ENCODE results near the gene GFAP.
"Not testable (repeated sequence)": the region's sequence is repeated elsewhere in the genome, so short reads cannot be mapped to it uniquely, and the experiment has no call there.

The GFAP gene

GRCh38 chr17:44915321-44915726 lies at the start of gene GFAP:
Gene GFAP, minus strand, starts transcription at chr17:44915500. Its CDS starts 14 bp downstream, at chr17:44915486.
- in situ Hi-C loops (cut with HindIII; ENCODE audit: low sequenced_read_pairs) = no loop called here

GRCh38 chr17:44961921-44962350 lies 46.6 kb upstream of the GFAP start:
- in situ Hi-C loops (cut with HindIII; ENCODE audit: low sequenced_read_pairs) = no loop called here

GRCh38 chr17:44960691-44961090 lies 45.4 kb upstream of the GFAP start:
- in situ Hi-C loops (cut with HindIII; ENCODE audit: low sequenced_read_pairs) = no loop called here

- in situ Hi-C loops (cut with HindIII; ENCODE audit: low sequenced_read_pairs) = no loop called here
Observed at GRCh38 chr17:44959821-44960531, 44.7 kb upstream of the GFAP start.

GRCh38 chr17:44956998-44957981 lies 42.0 kb upstream of the GFAP start:
- in situ Hi-C loops (cut with HindIII; ENCODE audit: low sequenced_read_pairs) = no loop called here

- in situ Hi-C loops (cut with HindIII; ENCODE audit: low sequenced_read_pairs) = no loop called here
Observed at GRCh38 chr17:44955674-44956425, 40.5 kb upstream of the GFAP start.

- in situ Hi-C loops (cut with HindIII; ENCODE audit: low sequenced_read_pairs) = no loop called here
Observed at GRCh38 chr17:44952946-44953475, 37.7 kb upstream of the GFAP start.

- in situ Hi-C loops (cut with HindIII; ENCODE audit: low sequenced_read_pairs) = no loop called here
Observed at GRCh38 chr17:44948315-44948795, 33.1 kb upstream of the GFAP start.

GRCh38 chr17:44947461-44948314 lies 32.4 kb upstream of the GFAP start, which contains the start of gene KIF18B:
Gene KIF18B, minus strand, starts transcription at chr17:44947773. Its CDS starts 11,429 bp downstream, at chr17:44936344.
- in situ Hi-C loops (cut with HindIII; ENCODE audit: low sequenced_read_pairs) = no loop called here

GRCh38 chr17:44945652-44946051 lies 30.4 kb upstream of the GFAP start:
- in situ Hi-C loops (cut with HindIII; ENCODE audit: low sequenced_read_pairs) = not testable (repeated sequence)

GRCh38 chr17:44942456-44942855 lies 27.2 kb upstream of the GFAP start:
- in situ Hi-C loops (cut with HindIII; ENCODE audit: low sequenced_read_pairs) = no loop called here

- in situ Hi-C loops (cut with HindIII; ENCODE audit: low sequenced_read_pairs) = no loop called here
Observed at GRCh38 chr17:44941712-44942331, 26.5 kb upstream of the GFAP start.

- in situ Hi-C loops (cut with HindIII; ENCODE audit: low sequenced_read_pairs) = no loop called here
Observed at GRCh38 chr17:44940768-44941167, 25.5 kb upstream of the GFAP start.

GRCh38 chr17:44940317-44940716 lies 25.0 kb upstream of the GFAP start:
- in situ Hi-C loops (cut with HindIII; ENCODE audit: low sequenced_read_pairs) = no loop called here

- in situ Hi-C loops (cut with HindIII; ENCODE audit: low sequenced_read_pairs) = no loop called here
Observed at GRCh38 chr17:44935116-44935515, 19.8 kb upstream of the GFAP start.

- in situ Hi-C loops (cut with HindIII; ENCODE audit: low sequenced_read_pairs) = no loop called here
Observed at GRCh38 chr17:44934745-44935105, 19.4 kb upstream of the GFAP start.

- in situ Hi-C loops (cut with HindIII; ENCODE audit: low sequenced_read_pairs) = no loop called here
Observed at GRCh38 chr17:44933824-44934744, 18.8 kb upstream of the GFAP start.

GRCh38 chr17:44932787-44933097 lies 17.4 kb upstream of the GFAP start:
- in situ Hi-C loops (cut with HindIII; ENCODE audit: low sequenced_read_pairs) = no loop called here
